WTC11 (cell line): ENCODE results near the gene CNNM3.

Experiments used
- CREB1 ChIP-seq: sonication (generic); formaldehyde crosslinking; IDR thresholded peaks from 2 replicates; pipeline ENCODE4 v1.8.0; 2023; ENCODE audit warnings: mild to moderate bottlenecking, missing genetic modification reagents
- IRF2 ChIP-seq: sonication (generic); formaldehyde crosslinking; IDR thresholded peaks from 2 replicates; pipeline ENCODE4 v1.8.0; 2022; ENCODE audit warnings: low read depth, missing genetic modification reagents, borderline replicate concordance
- NR2C2 ChIP-seq: sonication (generic); formaldehyde crosslinking; IDR thresholded peaks from 2 replicates; pipeline ENCODE4 v1.8.0; 2022; ENCODE audit warnings: mild to moderate bottlenecking, missing genetic modification reagents
- OVOL2 ChIP-seq: fragments of 250-450 bp; sonication (Bioruptor Pico); IDR thresholded peaks from 2 replicates; pipeline ENCODE4 v1.9.0; 2021; ENCODE audit warnings: mild to moderate bottlenecking, borderline replicate concordance
- RELA ChIP-seq: sonication (generic); formaldehyde crosslinking; IDR thresholded peaks from 2 replicates; pipeline ENCODE4 v1.8.1; 2022; ENCODE audit warnings: missing genetic modification reagents, mild to moderate bottlenecking, borderline replicate concordance
- ZNF121 ChIP-seq: sonication (generic); formaldehyde crosslinking; IDR thresholded peaks from 2 replicates; pipeline ENCODE4 v1.8.0; 2023; ENCODE audit warnings: missing genetic modification reagents
- TF ChIP-seq, protein P1 (sequence below): sonication (generic); formaldehyde crosslinking; conservative IDR thresholded peaks from 2 replicates; pipeline ENCODE4 v1.8.1; 2022; ENCODE audit warnings: mild to moderate bottlenecking, missing genetic modification reagents
- TF ChIP-seq, protein P2 (sequence below): fragments of 200-600 bp; IDR thresholded peaks from 2 replicates; pipeline ENCODE4 v1.8.0; 2022; ENCODE audit warnings: antibody characterized with exemption
- TF ChIP-seq, protein P3 (sequence below): sonication (generic); formaldehyde crosslinking; IDR thresholded peaks from 2 replicates; pipeline ENCODE4 v1.8.0; 2022; ENCODE audit warnings: mild to moderate bottlenecking, missing genetic modification reagents
- TF ChIP-seq, protein P4 (sequence below): sonication (generic); formaldehyde crosslinking; IDR thresholded peaks from 2 replicates; pipeline ENCODE4 v1.8.0; 2022; ENCODE audit warnings: mild to moderate bottlenecking, missing genetic modification reagents
- TF ChIP-seq, protein P5 (sequence below): sonication (generic); formaldehyde crosslinking; IDR thresholded peaks from 2 replicates; pipeline ENCODE4 v1.8.0; 2022; ENCODE audit warnings: mild to moderate bottlenecking, missing genetic modification reagents
- TF ChIP-seq, protein P6 (sequence below): sonication (generic); formaldehyde crosslinking; IDR thresholded peaks from 2 replicates; pipeline ENCODE4 v1.8.1; 2023; ENCODE audit warnings: mild to moderate bottlenecking, missing genetic modification reagents
- TF ChIP-seq, protein P7 (sequence below): sonication (generic); formaldehyde crosslinking; IDR thresholded peaks from 2 replicates; pipeline ENCODE4 v1.8.0; 2022; ENCODE audit warnings: missing genetic modification reagents

DNA sequence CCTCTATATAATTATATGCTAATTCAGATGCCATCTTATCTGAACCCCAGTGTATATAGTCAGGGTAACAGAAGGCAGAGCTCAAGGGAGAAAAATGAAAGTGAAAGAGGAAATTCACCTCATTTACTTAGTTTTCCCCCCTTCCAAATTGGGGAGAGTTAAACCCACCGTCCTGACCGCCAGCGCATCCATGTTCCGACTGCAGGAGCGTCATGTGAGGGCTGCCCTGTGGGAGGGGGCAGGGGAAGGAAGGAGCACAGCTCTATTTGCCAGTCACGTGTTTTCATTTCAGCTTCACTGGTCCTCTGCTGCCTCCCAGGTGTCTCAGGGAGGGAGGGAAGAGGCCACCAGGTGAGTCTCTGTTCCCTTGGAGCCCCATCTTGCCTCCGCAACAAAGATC lies 42.1 kb upstream of the CNNM3 start:
- TF ChIP-seq, protein P1, sequence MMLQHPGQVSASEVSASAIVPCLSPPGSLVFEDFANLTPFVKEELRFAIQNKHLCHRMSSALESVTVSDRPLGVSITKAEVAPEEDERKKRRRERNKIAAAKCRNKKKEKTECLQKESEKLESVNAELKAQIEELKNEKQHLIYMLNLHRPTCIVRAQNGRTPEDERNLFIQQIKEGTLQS, result no peak
- TF ChIP-seq, protein P2, sequence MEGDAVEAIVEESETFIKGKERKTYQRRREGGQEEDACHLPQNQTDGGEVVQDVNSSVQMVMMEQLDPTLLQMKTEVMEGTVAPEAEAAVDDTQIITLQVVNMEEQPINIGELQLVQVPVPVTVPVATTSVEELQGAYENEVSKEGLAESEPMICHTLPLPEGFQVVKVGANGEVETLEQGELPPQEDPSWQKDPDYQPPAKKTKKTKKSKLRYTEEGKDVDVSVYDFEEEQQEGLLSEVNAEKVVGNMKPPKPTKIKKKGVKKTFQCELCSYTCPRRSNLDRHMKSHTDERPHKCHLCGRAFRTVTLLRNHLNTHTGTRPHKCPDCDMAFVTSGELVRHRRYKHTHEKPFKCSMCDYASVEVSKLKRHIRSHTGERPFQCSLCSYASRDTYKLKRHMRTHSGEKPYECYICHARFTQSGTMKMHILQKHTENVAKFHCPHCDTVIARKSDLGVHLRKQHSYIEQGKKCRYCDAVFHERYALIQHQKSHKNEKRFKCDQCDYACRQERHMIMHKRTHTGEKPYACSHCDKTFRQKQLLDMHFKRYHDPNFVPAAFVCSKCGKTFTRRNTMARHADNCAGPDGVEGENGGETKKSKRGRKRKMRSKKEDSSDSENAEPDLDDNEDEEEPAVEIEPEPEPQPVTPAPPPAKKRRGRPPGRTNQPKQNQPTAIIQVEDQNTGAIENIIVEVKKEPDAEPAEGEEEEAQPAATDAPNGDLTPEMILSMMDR, result no peak
- no peak for TF ChIP-seq ZNF121 (CRISPR knock-in tag)
- no peak for TF ChIP-seq CREB1
- TF ChIP-seq, protein P3, sequence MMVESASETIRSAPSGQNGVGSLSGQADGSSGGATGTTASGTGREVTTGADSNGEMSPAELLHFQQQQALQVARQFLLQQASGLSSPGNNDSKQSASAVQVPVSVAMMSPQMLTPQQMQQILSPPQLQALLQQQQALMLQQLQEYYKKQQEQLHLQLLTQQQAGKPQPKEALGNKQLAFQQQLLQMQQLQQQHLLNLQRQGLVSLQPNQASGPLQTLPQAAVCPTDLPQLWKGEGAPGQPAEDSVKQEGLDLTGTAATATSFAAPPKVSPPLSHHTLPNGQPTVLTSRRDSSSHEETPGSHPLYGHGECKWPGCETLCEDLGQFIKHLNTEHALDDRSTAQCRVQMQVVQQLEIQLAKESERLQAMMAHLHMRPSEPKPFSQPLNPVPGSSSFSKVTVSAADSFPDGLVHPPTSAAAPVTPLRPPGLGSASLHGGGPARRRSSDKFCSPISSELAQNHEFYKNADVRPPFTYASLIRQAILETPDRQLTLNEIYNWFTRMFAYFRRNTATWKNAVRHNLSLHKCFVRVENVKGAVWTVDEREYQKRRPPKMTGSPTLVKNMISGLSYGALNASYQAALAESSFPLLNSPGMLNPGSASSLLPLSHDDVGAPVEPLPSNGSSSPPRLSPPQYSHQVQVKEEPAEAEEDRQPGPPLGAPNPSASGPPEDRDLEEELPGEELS, result no peak
- no peak for TF ChIP-seq OVOL2 (CRISPR knock-in tag)
- TF ChIP-seq NR2C2, result no peak
- TF ChIP-seq, protein P4, sequence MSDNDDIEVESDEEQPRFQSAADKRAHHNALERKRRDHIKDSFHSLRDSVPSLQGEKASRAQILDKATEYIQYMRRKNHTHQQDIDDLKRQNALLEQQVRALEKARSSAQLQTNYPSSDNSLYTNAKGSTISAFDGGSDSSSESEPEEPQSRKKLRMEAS (CRISPR knock-in tag), result no peak
- no peak for TF ChIP-seq IRF2 (CRISPR knock-in tag)
- TF ChIP-seq, protein P5, sequence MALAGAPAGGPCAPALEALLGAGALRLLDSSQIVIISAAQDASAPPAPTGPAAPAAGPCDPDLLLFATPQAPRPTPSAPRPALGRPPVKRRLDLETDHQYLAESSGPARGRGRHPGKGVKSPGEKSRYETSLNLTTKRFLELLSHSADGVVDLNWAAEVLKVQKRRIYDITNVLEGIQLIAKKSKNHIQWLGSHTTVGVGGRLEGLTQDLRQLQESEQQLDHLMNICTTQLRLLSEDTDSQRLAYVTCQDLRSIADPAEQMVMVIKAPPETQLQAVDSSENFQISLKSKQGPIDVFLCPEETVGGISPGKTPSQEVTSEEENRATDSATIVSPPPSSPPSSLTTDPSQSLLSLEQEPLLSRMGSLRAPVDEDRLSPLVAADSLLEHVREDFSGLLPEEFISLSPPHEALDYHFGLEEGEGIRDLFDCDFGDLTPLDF, result no peak
- TF ChIP-seq, protein P6, sequence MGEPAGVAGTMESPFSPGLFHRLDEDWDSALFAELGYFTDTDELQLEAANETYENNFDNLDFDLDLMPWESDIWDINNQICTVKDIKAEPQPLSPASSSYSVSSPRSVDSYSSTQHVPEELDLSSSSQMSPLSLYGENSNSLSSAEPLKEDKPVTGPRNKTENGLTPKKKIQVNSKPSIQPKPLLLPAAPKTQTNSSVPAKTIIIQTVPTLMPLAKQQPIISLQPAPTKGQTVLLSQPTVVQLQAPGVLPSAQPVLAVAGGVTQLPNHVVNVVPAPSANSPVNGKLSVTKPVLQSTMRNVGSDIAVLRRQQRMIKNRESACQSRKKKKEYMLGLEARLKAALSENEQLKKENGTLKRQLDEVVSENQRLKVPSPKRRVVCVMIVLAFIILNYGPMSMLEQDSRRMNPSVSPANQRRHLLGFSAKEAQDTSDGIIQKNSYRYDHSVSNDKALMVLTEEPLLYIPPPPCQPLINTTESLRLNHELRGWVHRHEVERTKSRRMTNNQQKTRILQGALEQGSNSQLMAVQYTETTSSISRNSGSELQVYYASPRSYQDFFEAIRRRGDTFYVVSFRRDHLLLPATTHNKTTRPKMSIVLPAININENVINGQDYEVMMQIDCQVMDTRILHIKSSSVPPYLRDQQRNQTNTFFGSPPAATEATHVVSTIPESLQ (CRISPR knock-in tag), result no peak
- TF ChIP-seq, protein P7, sequence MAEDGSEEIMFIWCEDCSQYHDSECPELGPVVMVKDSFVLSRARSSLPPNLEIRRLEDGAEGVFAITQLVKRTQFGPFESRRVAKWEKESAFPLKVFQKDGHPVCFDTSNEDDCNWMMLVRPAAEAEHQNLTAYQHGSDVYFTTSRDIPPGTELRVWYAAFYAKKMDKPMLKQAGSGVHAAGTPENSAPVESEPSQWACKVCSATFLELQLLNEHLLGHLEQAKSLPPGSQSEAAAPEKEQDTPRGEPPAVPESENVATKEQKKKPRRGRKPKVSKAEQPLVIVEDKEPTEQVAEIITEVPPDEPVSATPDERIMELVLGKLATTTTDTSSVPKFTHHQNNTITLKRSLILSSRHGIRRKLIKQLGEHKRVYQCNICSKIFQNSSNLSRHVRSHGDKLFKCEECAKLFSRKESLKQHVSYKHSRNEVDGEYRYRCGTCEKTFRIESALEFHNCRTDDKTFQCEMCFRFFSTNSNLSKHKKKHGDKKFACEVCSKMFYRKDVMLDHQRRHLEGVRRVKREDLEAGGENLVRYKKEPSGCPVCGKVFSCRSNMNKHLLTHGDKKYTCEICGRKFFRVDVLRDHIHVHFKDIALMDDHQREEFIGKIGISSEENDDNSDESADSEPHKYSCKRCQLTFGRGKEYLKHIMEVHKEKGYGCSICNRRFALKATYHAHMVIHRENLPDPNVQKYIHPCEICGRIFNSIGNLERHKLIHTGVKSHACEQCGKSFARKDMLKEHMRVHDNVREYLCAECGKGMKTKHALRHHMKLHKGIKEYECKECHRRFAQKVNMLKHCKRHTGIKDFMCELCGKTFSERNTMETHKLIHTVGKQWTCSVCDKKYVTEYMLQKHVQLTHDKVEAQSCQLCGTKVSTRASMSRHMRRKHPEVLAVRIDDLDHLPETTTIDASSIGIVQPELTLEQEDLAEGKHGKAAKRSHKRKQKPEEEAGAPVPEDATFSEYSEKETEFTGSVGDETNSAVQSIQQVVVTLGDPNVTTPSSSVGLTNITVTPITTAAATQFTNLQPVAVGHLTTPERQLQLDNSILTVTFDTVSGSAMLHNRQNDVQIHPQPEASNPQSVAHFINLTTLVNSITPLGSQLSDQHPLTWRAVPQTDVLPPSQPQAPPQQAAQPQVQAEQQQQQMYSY (CRISPR knock-in tag), result no peak
- no peak for TF ChIP-seq RELA (CRISPR knock-in tag)
